MCF 10A (cell line): Measurements from ENCODE around the gene BCAS3. TPM values are rescaled to one million over a fixed set of nuclear protein-coding genes. Genes with fewer than 3 reads are reported as not detected.
"Not testable (repeated sequence)": the region's sequence is repeated elsewhere in the genome, so short reads cannot be mapped to it uniquely, and the experiment has no call there.

Source experiments
- BruUV-seq: library from RNA; stranded (reverse); fragments of 400-500 nt; replicated peaks from 2 replicates; lab custom pipeline; 2021; lab: Mats Ljungman, UMichigan
- CTCF ChIA-PET: fragments of 300-600 bp; sonication (Branson Sonifier 250); formaldehyde crosslinking; extraction: SDS; loops from one replicate; lab custom pipeline; 2021; ENCODE audit warnings: antibody characterized with exemption, inconsistent platforms; lab: Yijun Ruan, JAX
- POLR2A ChIA-PET: fragments of 300-600, 350-650 bp; sonication (Branson Sonifier 250); formaldehyde crosslinking; extraction: SDS; loops from one replicate; lab custom pipeline; 2020; ENCODE audit warnings: antibody characterized with exemption, inconsistent platforms; lab: Yijun Ruan, JAX
- DNase-seq: peaks from one replicate; pipeline ENCODE4 v3.0.0-alpha.2; 2018; ENCODE audit not compliant: unreplicated experiment
- H3K27ac Mint-ChIP-seq: one replicate; pipeline ENCODE4 v1.8.0; 2022; ENCODE audit warnings: mild to moderate bottlenecking, low read depth, mixed read lengths; ENCODE audit not compliant: unreplicated experiment
- H3K27me3 Mint-ChIP-seq: one replicate; pipeline ENCODE4 v1.8.0; 2022; ENCODE audit warnings: mixed read lengths; ENCODE audit not compliant: insufficient read depth, unreplicated experiment
- H3K36me3 Mint-ChIP-seq: one replicate; pipeline ENCODE4 v1.8.0; 2022; ENCODE audit warnings: mild to moderate bottlenecking, moderate library complexity, mixed read lengths; ENCODE audit not compliant: insufficient read depth, unreplicated experiment
- H3K4me1 Mint-ChIP-seq: one replicate; pipeline ENCODE4 v1.8.0; 2022; ENCODE audit warnings: mixed read lengths; ENCODE audit not compliant: insufficient read depth, unreplicated experiment
- H3K4me3 Mint-ChIP-seq: one replicate; pipeline ENCODE4 v1.8.0; 2022; ENCODE audit warnings: mild to moderate bottlenecking, moderate library complexity, mixed read lengths; ENCODE audit not compliant: unreplicated experiment
- H3K9me3 Mint-ChIP-seq: one replicate; pipeline ENCODE4 v1.8.0; 2022; ENCODE audit warnings: mixed read lengths; ENCODE audit not compliant: unreplicated experiment
- intact Hi-C: fragments of 100-400 bp; cut with micrococcal nuclease; formaldehyde crosslinking; loops from 2 replicates; pipeline ENCODE4 v1.14.1; 2022
- total RNA-seq: library from RNA; stranded (reverse); gene quantifications from 2 replicates; pipeline ENCODE4 v1.2.3, GENCODE V29; 2022
- TF ChIP-seq, protein P1 (sequence below): fragments of 200-600 bp; IDR thresholded peaks from one replicate; pipeline ENCODE4 v1.8.0; 2022; ENCODE audit warnings: antibody characterized with exemption, mild to moderate bottlenecking; ENCODE audit not compliant: unreplicated experiment

The BCAS3 gene
- total RNA-seq, 1 experiment from 2014 or later, result 14.6 TPM

DNA sequence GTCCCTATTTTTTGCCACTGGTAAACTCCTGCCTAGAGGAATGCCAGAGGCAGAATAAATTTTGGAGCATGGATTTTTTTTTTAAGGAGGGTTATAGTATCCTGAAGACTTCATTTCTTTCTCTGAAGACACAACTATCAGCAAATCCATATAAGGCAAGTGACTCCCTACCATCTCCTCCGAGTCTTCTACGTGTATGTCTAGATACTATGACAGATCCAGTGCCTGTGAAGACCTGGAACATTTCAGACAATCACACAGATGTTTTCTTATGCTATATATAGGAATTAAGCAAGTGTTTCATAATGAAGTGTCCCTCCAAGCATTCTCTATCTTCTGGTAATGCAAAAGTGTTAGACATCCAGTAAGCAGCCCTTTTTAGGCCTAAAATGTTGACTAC, 466.5 kb downstream of the BCAS3 start:
- Mint-ChIP-seq H3K9me3 (no peaks in the 10 kb centered on the region), H3K4me1 (peaks cover 6% of the 10 kb centered on the region), H3K27ac (no peak overlapping the region), H3K27me3 (no peaks in the 10 kb centered on the region), H3K36me3 (peaks cover 11% of the 10 kb centered on the region), H3K4me3 (no peak overlapping the region)
- intact Hi-C loops, result no loop called here
- CTCF ChIA-PET, result no interaction called here
- BruUV-seq, result no TSS peak
- POLR2A ChIA-PET, result no interaction called here
- no peak for DNase-seq
- TF ChIP-seq, protein P1, sequence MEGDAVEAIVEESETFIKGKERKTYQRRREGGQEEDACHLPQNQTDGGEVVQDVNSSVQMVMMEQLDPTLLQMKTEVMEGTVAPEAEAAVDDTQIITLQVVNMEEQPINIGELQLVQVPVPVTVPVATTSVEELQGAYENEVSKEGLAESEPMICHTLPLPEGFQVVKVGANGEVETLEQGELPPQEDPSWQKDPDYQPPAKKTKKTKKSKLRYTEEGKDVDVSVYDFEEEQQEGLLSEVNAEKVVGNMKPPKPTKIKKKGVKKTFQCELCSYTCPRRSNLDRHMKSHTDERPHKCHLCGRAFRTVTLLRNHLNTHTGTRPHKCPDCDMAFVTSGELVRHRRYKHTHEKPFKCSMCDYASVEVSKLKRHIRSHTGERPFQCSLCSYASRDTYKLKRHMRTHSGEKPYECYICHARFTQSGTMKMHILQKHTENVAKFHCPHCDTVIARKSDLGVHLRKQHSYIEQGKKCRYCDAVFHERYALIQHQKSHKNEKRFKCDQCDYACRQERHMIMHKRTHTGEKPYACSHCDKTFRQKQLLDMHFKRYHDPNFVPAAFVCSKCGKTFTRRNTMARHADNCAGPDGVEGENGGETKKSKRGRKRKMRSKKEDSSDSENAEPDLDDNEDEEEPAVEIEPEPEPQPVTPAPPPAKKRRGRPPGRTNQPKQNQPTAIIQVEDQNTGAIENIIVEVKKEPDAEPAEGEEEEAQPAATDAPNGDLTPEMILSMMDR, result no peak

DNA sequence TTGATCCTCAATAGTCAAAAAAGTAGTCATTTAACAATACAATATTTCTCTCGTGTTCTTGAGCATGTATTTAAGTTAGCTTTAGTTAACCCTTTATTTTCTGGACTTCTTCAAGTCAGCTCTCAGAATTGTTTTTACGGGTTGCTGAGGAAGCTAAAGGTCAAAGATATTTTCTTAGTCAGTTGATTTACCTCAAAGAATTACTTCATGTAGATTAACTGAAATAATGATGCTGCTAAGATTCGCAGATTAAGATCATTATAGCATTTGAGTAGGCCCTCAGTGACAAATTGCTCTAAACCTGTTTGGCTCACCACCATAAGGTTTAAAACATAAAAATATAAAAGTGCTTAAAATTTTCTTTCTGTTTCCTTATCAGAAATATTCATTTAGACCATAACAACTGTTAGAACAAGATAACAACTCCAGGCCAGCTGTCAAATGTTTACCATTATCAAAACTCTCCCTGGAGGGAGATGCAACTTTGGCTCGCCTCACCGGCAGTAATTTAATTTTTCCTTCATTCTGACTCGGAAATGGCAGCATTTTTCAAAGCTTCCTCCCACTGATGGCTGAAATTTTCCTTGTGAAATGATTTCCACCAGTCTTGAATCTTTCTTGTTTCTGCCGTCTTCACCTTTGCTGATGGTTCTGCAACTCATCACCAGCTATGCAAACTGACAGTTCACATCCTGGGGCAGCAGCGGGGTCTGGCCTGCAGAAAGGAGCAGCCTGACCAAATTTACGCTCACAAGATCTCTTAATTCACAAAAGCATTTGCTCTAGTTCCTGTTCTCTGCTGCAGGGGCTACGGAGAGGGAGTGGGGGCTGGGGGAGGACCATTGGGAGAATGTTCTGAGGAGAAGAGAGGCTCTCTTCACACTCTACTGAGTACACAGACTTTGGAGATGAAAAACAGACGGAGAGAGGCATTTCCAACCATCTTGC, 467.2 kb downstream of the BCAS3 start:
- no TSS peak for BruUV-seq
- TF ChIP-seq, protein P1, result no peak
- CTCF ChIA-PET, result interaction anchor here (0.7 kb wide), 1 partner anchor 15 kb away, joined by 3 read pairs; no protein-coding TSS in a partner anchor
- Mint-ChIP-seq H3K27me3 (no peaks in the 10 kb centered on the region), H3K9me3 (no peaks in the 10 kb centered on the region), H3K4me1 (no peaks in the 10 kb centered on the region), H3K36me3 (peaks cover 11% of the 10 kb centered on the region), H3K27ac (no peak overlapping the region), H3K4me3 (no peak overlapping the region)
- POLR2A ChIA-PET, result interaction anchor here (0.7 kb wide), 1 partner anchor 163 kb away, joined by 4 read pairs; no protein-coding TSS in a partner anchor
- no peak for DNase-seq
- intact Hi-C loops, result no loop called here

DNA sequence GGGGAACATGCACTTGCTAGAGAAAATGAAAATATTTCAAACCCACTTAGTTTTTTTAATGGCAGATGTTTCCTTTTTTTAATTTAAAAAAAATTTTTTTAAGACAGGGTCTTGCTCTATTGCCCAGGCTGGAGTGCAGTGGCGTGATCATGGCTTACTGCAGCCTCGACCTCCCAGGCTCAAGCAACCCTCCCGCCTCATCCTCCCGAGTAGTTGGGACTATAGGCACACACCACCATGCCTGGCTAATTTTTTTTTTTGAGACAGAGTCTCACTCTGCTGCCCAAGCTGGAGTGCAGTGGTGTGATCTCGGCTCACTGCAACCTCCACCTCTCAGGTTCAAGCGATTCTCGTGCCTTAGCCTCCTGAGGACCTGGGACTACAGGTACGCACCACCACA, 469.2 kb downstream of the BCAS3 start:
- H3K9me3 Mint-ChIP-seq, intact Hi-C loops, H3K4me3 Mint-ChIP-seq, POLR2A ChIA-PET, H3K4me1 Mint-ChIP-seq, H3K27ac Mint-ChIP-seq, BruUV-seq, H3K27me3 Mint-ChIP-seq, DNase-seq: not testable (repeated sequence)
- CTCF ChIA-PET, result interaction anchor here (0.5 kb wide), 1 partner anchor 252 kb away, joined by 4 read pairs; no protein-coding TSS in a partner anchor
- peaks cover 11% of the 10 kb centered on the region for H3K36me3 Mint-ChIP-seq

DNA sequence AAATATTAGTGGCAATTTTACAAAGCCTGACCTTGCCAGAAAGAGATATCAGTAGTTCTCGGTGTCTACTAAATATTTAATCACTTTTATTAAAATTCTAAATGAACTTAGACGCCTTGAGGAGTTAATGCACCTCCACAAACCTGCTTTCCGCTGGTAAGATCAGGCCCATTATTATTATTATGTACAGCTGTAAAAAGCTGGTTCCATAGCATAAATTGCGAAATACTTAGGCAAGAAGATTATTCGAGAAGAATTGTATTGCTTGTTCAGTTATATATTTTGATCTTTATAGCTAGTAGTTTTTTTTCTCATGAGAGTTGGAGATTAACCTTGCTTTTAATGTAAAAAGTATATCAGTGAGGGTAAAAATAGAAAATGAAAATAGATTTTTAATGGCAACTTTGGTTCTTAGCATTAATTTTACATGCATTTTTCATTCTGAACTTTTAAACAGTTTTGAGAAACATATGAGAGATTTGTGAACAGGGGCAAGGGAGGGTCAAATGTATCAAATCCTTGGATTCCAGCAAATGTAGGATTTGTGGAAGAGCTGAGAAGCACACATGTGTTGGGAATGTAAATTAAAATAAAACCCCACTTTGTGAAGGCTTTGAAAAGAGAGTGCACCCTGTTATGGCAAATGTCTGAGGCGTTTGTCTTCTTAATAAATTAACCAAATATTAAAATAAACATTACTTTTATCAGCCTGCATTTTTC, 471.6 kb downstream of the BCAS3 start:
- TF ChIP-seq, protein P1, result no peak
- CTCF ChIA-PET, result no interaction called here
- peaks cover 11% of the 10 kb centered on the region for H3K36me3 Mint-ChIP-seq
- intact Hi-C loops, result no loop called here
- H3K4me1 Mint-ChIP-seq, result no peaks in the 10 kb centered on the region
- peaks cover 4% of the 10 kb centered on the region for H3K9me3 Mint-ChIP-seq
- H3K27ac Mint-ChIP-seq, result no peak overlapping the region
- H3K27me3 Mint-ChIP-seq, result no peaks in the 10 kb centered on the region
- no peak overlapping the region for H3K4me3 Mint-ChIP-seq
- BruUV-seq, result no TSS peak
- no peak for DNase-seq
- POLR2A ChIA-PET, result no interaction called here
